ENCODE results near the gene MEX3D. TPM values are rescaled to one million over a fixed set of nuclear protein-coding genes. Genes with fewer than 3 reads are reported as not detected.
"Not testable (repeated sequence)": the region's sequence is repeated elsewhere in the genome, so short reads cannot be mapped to it uniquely, and the experiment has no call there.

MEX3D gene
- total RNA-seq, 1 experiment from 2014 or later = 69.2 TPM

GRCh38 chr19:1540365-1540925, 27.7 kb downstream of the MEX3D start:
- intact Hi-C loops (cut with micrococcal nuclease) = no loop called here
- Histone ChIP-seq H3K36me3 (ENCODE audit: control insufficient read depth in 1 of 2, insufficient read depth in 2 of 2, low read length in 2 of 2) (no peaks in the 10 kb centered on the region), H2AFZ (ENCODE audit: low read depth, low read length, poor library complexity, severe bottlenecking) (no peak overlapping the region), H3K9me3 (ENCODE audit: control insufficient read depth in 1 of 2, insufficient read depth in 1 of 2, low read depth in 1 of 2, low read length in 2 of 2) (no peaks in the 10 kb centered on the region), H3K79me2 (ENCODE audit: insufficient read depth, low read length) (no peaks in the 10 kb centered on the region), H4K20me1 (ENCODE audit: insufficient read depth) (no peaks in the 10 kb centered on the region), H3K4me3 (replicated peaks in 1 of 2; ENCODE audit: low read depth in 1 of 2, low read length in 2 of 2) (no peak overlapping the region), H3K27ac (ENCODE audit: low read depth, low read length) (no peak overlapping the region), H3K4me2 (ENCODE audit: low read length) (no peak overlapping the region), H3K9me2 (ENCODE audit: insufficient read depth) (no peaks in the 10 kb centered on the region), H3K9ac (ENCODE audit: low read length) (no peak overlapping the region), H3K4me1 (ENCODE audit: control insufficient read depth in 1 of 2, insufficient read depth in 2 of 2, low read length in 2 of 2) (peaks cover 5 to 24% of the 10 kb centered on the region in 2 experiments; a peak in 3 of 4 replicates), H3K27me3 (ENCODE audit: insufficient read depth, low read length) (no peaks in the 10 kb centered on the region)
- TF ChIP-seq CTCF (IDR thresholded peaks at IDR 0.05 in 2 of 3, conservative IDR thresholded peaks at IDR 0.05 in 1 of 3; ENCODE audit: borderline replicate concordance in 1 of 3, insufficient read depth in 1 of 3, low read depth in 2 of 3, low read length in 2 of 3) (no peak), ZBTB33 (IDR thresholded peaks at IDR 0.05; ENCODE audit: extremely low read depth, insufficient replicate concordance, low read length) (no peak), EZH2phosphoT487 (IDR thresholded peaks at IDR 0.05; ENCODE audit: borderline replicate concordance) (no peak), SRF (IDR thresholded peaks at IDR 0.05; ENCODE audit: low read depth) (no peak), EZH2 (IDR thresholded peaks at IDR 0.05) (no peak), POLR2A (IDR thresholded peaks at IDR 0.05; ENCODE audit: borderline replicate concordance, extremely low read depth, insufficient read depth, insufficient read length) (no peak), YY1 (IDR thresholded peaks at IDR 0.05; ENCODE audit: extremely low read depth, insufficient replicate concordance, low read depth, low read length) (no peak), CEBPB (IDR thresholded peaks at IDR 0.05; ENCODE audit: low read depth) (no peak)
- TF ChIP-seq, protein P1, sequence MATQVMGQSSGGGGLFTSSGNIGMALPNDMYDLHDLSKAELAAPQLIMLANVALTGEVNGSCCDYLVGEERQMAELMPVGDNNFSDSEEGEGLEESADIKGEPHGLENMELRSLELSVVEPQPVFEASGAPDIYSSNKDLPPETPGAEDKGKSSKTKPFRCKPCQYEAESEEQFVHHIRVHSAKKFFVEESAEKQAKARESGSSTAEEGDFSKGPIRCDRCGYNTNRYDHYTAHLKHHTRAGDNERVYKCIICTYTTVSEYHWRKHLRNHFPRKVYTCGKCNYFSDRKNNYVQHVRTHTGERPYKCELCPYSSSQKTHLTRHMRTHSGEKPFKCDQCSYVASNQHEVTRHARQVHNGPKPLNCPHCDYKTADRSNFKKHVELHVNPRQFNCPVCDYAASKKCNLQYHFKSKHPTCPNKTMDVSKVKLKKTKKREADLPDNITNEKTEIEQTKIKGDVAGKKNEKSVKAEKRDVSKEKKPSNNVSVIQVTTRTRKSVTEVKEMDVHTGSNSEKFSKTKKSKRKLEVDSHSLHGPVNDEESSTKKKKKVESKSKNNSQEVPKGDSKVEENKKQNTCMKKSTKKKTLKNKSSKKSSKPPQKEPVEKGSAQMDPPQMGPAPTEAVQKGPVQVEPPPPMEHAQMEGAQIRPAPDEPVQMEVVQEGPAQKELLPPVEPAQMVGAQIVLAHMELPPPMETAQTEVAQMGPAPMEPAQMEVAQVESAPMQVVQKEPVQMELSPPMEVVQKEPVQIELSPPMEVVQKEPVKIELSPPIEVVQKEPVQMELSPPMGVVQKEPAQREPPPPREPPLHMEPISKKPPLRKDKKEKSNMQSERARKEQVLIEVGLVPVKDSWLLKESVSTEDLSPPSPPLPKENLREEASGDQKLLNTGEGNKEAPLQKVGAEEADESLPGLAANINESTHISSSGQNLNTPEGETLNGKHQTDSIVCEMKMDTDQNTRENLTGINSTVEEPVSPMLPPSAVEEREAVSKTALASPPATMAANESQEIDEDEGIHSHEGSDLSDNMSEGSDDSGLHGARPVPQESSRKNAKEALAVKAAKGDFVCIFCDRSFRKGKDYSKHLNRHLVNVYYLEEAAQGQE (IDR thresholded peaks at IDR 0.05; ENCODE audit: low read depth) = no peak
- ATAC-seq = no peak
- RAD21 ChIA-PET (ENCODE audit: low non-redundant PET in 1 of 2, low total read pairs in 2 of 2, uncharacterized antibody in 2 of 2, unreplicated experiment in 2 of 2) = no interaction called here
- DNase-seq (ENCODE audit: low read depth, low spot score) = no peak
- POLR2A ChIA-PET = no interaction called here
- CTCF ChIA-PET = no interaction called here
- no TSS peak for BruUV-seq (replicated peaks)

- H3K9ac ChIP-seq (ENCODE audit: low read length); H3K4me2 ChIP-seq (ENCODE audit: low read length); intact Hi-C loops (cut with micrococcal nuclease); RAD21 ChIA-PET (ENCODE audit: low non-redundant PET in 1 of 2, low total read pairs in 2 of 2, uncharacterized antibody in 2 of 2, unreplicated experiment in 2 of 2); H3K79me2 ChIP-seq (ENCODE audit: insufficient read depth, low read length); POLR2A ChIA-PET; H3K4me3 ChIP-seq (replicated peaks in 1 of 2; ENCODE audit: low read depth in 1 of 2, low read length in 2 of 2); DNase-seq (ENCODE audit: low read depth, low spot score); H3K36me3 ChIP-seq (ENCODE audit: control insufficient read depth in 1 of 2, insufficient read depth in 2 of 2, low read length in 2 of 2); H2AFZ ChIP-seq (ENCODE audit: low read depth, low read length, poor library complexity, severe bottlenecking); ATAC-seq; H3K27ac ChIP-seq (ENCODE audit: low read depth, low read length); H3K27me3 ChIP-seq (ENCODE audit: insufficient read depth, low read length); CTCF ChIA-PET; H4K20me1 ChIP-seq (ENCODE audit: insufficient read depth); BruUV-seq (replicated peaks); H3K9me2 ChIP-seq (ENCODE audit: insufficient read depth); H3K9me3 ChIP-seq (ENCODE audit: control insufficient read depth in 1 of 2, insufficient read depth in 1 of 2, low read depth in 1 of 2, low read length in 2 of 2): not testable (repeated sequence)
- peaks cover 5 to 23% of the 10 kb centered on the region in 2 experiments; a peak in 3 of 4 replicates for H3K4me1 ChIP-seq (ENCODE audit: control insufficient read depth in 1 of 2, insufficient read depth in 2 of 2, low read length in 2 of 2)
Observed at GRCh38 chr19:1539749-1540148, 28.4 kb downstream of the MEX3D start.

All from HCT116 (cell line).